DMS 273 (cell line): ENCODE data around the gene RSL1D1.
"Not testable (repeated sequence)": the region's sequence is repeated elsewhere in the genome, so short reads cannot be mapped to it uniquely, and the experiment has no call there.

Experiments
- DNase-seq: peaks from one replicate; lab custom pipeline; 2025; ENCODE audit not compliant: unreplicated experiment; lab: John Stamatoyannopoulos, UW

Gene RSL1D1

GRCh38 chr16:11799017-11799381, 52.3 kb downstream of the RSL1D1 start:
- no peak for DNase-seq

DNA sequence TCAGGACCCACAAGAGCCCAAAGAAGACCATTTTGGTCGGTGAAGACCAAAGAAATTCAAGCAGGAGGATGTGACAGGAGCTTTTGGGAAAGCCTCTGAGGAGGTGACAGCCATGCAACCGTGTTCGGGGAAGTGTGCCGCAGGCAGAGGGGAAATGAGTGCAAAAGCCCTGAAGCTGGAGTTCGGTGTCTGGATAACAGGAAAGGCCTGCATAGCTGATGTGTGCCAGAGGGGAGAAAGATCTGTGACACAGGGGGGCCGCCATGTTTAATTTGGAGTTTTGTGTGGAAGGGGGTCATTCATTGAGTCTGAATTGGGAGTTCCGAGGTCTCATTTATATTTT, 53.4 kb downstream of the RSL1D1 start:
- peak; percentile 65 for DNase-seq

DNA sequence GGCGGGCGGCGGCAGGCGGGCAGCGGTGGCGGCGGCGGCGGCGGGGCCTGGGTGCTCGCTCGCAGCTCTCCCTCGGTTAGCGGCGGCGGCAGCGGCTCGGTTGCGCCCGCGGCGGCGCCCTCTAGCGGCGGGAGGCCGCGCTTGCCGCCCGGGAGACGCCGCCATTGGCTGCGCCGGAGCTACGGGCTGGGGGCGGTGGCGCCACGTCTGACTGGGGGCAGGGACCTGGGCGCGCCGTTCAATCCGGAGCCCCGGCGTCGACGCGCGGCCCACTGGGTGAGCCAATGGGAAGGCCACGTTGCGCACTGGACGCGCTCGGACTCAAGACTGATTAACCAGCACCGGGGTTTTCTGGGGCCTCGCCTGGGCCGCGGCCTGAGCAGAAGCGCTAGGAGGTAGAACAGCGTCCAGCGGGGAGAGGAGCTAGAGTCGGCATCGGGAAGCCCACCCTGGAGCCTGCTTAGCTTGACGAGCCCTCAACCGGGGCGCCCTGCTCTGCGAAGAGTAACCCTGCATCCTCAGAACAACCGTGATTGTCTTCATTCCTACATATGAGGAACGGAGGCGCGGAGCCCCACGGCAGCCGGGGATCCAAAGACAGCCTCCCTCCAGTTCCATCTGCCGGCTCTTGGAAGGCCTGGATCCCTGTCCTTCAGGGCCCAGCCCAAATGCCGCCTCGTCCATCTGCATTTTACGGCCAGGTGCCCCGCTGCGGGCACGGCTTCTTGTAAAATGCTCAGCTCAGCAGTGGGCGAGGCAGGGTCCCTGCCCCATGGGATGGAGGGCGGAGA, 54.0 kb downstream of the RSL1D1 start, which contains the start of gene ZC3H7A:
Gene ZC3H7A (minus strand): TSS at position 93 of the 791 bp plus-strand sequence. CDS start 14,904 bp downstream, outside the sequence.
- DNase-seq: peak; percentile 99

DNA sequence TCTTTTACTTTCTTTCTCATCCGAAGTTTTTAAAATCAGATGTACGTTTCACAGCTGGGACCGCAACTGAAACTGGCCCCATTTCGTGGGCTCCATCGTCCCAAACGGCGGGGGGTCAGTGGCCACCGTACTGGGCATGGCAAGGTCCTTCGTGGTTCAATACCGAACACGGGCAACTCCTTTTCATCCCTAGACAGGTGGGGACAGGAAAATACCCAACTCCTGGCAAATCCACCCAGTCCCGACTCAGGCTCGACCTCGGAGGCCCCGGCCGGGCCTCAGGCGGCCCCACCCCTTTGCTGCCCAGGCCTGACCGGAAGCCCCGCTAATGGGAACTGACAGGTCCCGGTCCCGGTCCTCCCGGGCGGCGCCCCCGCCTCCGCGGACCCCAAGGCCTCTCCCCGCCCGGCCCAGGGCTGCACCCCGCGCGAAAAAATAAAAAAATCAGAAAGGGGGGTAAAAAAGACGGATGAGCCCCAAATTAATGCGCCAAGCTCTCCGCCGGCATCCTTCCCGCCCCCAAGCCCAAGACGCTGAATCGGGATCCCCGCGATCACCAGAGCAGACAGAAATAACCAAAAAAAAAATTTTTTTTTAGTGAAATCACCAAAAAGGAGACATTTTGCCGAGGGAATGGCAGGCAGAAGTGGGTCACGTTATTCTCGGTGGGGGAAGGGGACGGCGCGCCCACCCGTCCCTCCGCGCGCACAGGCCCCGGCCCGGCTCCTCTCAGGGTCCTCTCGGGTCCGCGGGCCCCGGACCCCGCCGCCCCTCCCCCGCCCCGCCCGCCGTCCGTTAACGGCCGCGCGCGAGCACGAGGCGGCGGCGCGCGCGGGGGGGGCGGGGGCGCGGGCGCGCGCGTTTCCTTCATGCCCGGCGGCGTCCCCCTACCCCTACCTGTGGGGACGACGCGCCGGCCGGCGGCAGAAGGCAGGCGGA, 54.8 kb downstream of the RSL1D1 start:
- peak; percentile 47 for DNase-seq

- no peak for DNase-seq
Measured at GRCh38 chr16:11795887-11796226, 55.5 kb downstream of the RSL1D1 start.

DNA sequence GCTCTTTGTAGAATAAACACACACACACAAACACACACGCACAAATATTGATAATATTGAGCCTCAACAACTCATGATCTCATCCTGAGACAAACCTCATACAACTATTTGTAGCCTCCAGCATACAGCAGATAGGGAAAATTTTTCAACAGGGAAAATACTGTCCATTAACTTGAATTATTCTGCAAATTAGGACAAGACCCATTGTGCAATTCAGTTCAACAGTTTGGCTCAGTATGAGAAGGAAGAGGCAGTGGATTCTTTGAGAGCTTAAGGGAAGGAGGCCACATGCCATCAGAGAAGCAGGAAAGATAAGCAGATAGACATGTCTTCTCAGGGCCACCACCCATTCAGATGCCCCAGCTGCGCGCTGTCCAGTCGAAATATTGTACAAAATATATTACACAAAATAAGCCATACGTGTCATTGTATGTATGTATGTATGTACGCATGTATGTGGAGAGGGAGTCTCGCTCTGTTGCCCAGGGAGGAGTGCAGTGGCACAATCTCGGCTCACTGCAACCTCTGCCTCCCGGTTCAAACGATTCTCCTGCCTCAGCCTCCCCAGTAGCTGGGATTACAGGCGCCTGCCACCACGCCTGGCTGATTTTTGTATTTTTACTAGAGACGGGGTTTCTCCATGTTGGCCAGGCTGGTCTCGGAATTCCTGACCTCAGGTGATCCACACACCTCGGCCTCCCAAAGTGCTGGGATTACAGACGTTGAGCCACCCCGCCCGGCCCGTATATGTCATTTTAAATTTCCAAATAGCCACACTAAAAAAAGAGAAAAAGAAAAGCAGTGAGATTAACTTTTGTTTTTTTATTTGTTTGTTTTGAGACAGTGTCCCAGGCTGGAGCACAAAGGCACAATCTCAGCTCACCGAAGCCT, 56.1 kb downstream of the RSL1D1 start:
- no peak for DNase-seq

DNA sequence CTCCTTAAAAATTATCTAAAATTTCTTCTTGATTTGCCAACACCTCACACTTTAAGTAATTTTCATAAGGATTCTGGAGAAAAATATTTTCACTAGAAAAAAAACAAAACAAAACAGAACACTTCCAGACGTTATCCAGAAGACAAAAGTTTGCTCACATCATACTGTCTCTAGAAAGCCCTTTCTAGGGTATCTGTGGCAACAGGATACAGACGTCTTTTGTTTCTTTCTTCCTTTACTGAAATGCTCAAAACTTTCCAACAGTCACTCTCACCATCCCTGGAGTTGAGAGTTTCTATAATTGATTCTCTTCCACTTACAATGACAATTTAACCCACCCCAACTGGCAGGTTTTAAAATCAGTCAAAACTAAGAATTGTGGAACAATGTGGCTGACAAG, 56.9 kb downstream of the RSL1D1 start:
- no peak for DNase-seq

GRCh38 chr16:11793840-11794239, 57.5 kb downstream of the RSL1D1 start:
- peak; percentile 57 for DNase-seq

- DNase-seq: peak; percentile 96
Measured at GRCh38 chr16:11792410-11793241, 58.7 kb downstream of the RSL1D1 start.

GRCh38 chr16:11791144-11791828, 60.1 kb downstream of the RSL1D1 start:
- DNase-seq: no peak

GRCh38 chr16:11788914-11789313, 62.4 kb downstream of the RSL1D1 start:
- no peak for DNase-seq

GRCh38 chr16:11784980-11785599, 66.3 kb downstream of the RSL1D1 start:
- not testable (repeated sequence) for DNase-seq

DNA sequence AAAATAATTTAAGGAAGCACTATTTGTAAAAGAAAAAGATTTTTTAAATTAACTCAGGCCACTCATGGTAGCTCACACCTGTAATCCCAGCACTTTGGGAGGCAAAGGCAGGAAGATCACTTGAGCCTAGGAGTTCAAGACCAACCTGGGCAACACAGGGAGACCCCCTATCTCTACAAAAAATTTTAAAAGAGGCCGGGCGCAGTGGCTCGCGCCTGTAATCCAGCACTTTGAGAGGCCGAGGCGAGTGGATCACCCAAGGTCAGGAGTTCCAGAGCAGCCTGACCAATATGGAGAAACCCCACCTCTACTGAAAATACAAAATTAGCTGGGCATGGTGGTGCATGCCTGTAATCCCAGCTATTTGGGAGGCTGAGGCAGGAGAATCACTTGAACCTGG, 67.0 kb downstream of the RSL1D1 start:
- DNase-seq: not testable (repeated sequence)

DNA sequence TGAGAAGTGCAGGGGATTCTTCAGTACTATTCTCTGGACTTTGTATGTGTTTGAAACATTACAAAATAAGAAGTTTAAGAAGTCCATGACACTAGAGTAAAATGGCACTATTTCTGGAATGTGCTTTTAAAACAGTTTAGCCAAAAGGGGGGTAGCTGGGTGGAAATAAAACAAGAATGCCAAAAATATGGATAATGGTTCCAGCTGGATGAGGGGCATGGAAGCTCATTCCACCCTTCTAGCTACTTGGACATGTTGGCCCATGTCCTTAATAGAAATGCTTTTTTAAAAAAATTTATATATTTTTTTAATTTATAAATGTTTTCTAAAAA, 67.3 kb downstream of the RSL1D1 start:
- DNase-seq: no peak
